Measurements from ENCODE around the gene CACNA1I.

CACNA1I gene

GRCh38 chr22:39738746-39739145 lies 168.2 kb downstream of the CACNA1I start:
- no peak for DNase-seq (ENCODE audit: low spot score)
